Ramos (cell line): Measurements from ENCODE around the gene XKR7.

Experiments
- in situ Hi-C: fragments of 300-500 bp; cut with MboI; formaldehyde crosslinking; loops from one replicate; pipeline ENCODE4 v1.14.3; 2022; ENCODE audit warnings: low sequenced_read_pairs; ENCODE audit not compliant: unreplicated experiment

Gene XKR7

GRCh38 chr20:32007787-32008616, 40.1 kb downstream of the XKR7 start:
- in situ Hi-C loops, result no loop called here

- in situ Hi-C loops, result no loop called here
These were observed 41.6 kb downstream of the XKR7 start for GRCh38 chr20:32009564-32009963.

GRCh38 chr20:32010101-32010500, 42.1 kb downstream of the XKR7 start, which contains the start of gene CCM2L:
CCM2L (plus strand) TSS chr20:32010438; CDS start chr20:32010455, 17 bp downstream.
- in situ Hi-C loops, result no loop called here

GRCh38 chr20:32010666-32011065, 42.7 kb downstream of the XKR7 start:
- in situ Hi-C loops, result no loop called here

- in situ Hi-C loops, result no loop called here
These were observed 44.3 kb downstream of the XKR7 start for GRCh38 chr20:32012159-32012688.

GRCh38 chr20:32013326-32013725, 45.4 kb downstream of the XKR7 start:
- in situ Hi-C loops, result no loop called here

GRCh38 chr20:32017711-32018251, 49.8 kb downstream of the XKR7 start:
- in situ Hi-C loops, result no loop called here

- in situ Hi-C loops, result no loop called here
These were observed 50.6 kb downstream of the XKR7 start for GRCh38 chr20:32018269-32019155.

GRCh38 chr20:32019156-32019510, 51.2 kb downstream of the XKR7 start:
- in situ Hi-C loops, result no loop called here

- in situ Hi-C loops, result loop anchor here (5.0 kb wide), 1 partner anchor 72 kb away; no protein-coding TSS in a partner anchor
These were observed 51.9 kb downstream of the XKR7 start for GRCh38 chr20:32019563-32020463.

- in situ Hi-C loops, result loop anchor here (5.0 kb wide), 1 partner anchor 71 kb away; no protein-coding TSS in a partner anchor
These were observed 53.1 kb downstream of the XKR7 start for GRCh38 chr20:32021091-32021490.

- in situ Hi-C loops, result loop anchor here (5.0 kb wide), 1 partner anchor 68 kb away; no protein-coding TSS in a partner anchor
These were observed 56.8 kb downstream of the XKR7 start for GRCh38 chr20:32024683-32025295.

GRCh38 chr20:32027643-32028042, 59.7 kb downstream of the XKR7 start:
- in situ Hi-C loops, result no loop called here

GRCh38 chr20:32028647-32029372, 60.9 kb downstream of the XKR7 start:
- in situ Hi-C loops, result no loop called here

GRCh38 chr20:32029561-32029960, 61.6 kb downstream of the XKR7 start:
- in situ Hi-C loops, result no loop called here

- in situ Hi-C loops, result no loop called here
These were observed 63.3 kb downstream of the XKR7 start for GRCh38 chr20:32031007-32031958.

GRCh38 chr20:32033316-32033715, 65.4 kb downstream of the XKR7 start:
- in situ Hi-C loops, result no loop called here
